HFFc6 (cell line): ENCODE measurements around the gene TDRD7. TPM values are rescaled to one million over a fixed set of nuclear protein-coding genes. Genes with fewer than 3 reads are reported as not detected.
A peak's percentile ranks its signal among the peaks of the same experiment; 100 is the strongest.

Source experiments
- DNase-seq: peaks from one replicate; pipeline ENCODE4 v3.0.0-alpha.2; 2018
- H3K27ac Mint-ChIP-seq: 2 replicates; pipeline ENCODE4 v1.8.0; 2020; ENCODE audit warnings: mild to moderate bottlenecking, mixed read lengths
- H3K27me3 Mint-ChIP-seq: 2 replicates; pipeline ENCODE4 v1.8.0; 2021; ENCODE audit warnings: mild to moderate bottlenecking, moderate library complexity, mixed read lengths; ENCODE audit not compliant: insufficient read depth
- H3K36me3 Mint-ChIP-seq: 2 replicates; pipeline ENCODE4 v1.8.0; 2021; ENCODE audit warnings: low read depth, mixed read lengths
- H3K4me1 Mint-ChIP-seq: 2 replicates; pipeline ENCODE4 v1.8.0; 2020; ENCODE audit warnings: low read depth, mixed read lengths
- H3K4me3 Mint-ChIP-seq: 2 replicates; pipeline ENCODE4 v1.8.0; 2020; ENCODE audit warnings: mild to moderate bottlenecking, moderate library complexity, mixed read lengths
- H3K9me3 Mint-ChIP-seq: 2 replicates; pipeline ENCODE4 v1.8.0; 2020; ENCODE audit warnings: mild to moderate bottlenecking, mixed read lengths
- CTCF ChIP-seq: fragments of 200-600 bp; sonication (generic); IDR thresholded peaks from 2 replicates; pipeline ENCODE4 v1.5.0; 2021; ENCODE audit warnings: antibody characterized with exemption, mild to moderate bottlenecking
- total RNA-seq, 6 experiments: library from RNA; stranded (reverse); fragmentation: NEBNext Ultra II Directional; extraction: Animal tissue kit (Norgen Biotek cat#: 25700); gene quantifications; 2 replicates in 1 of 6; 3 replicates in 5 of 6; pipeline ENCODE4 v1.2.3, GENCODE V29; 2021

Gene TDRD7
- total RNA-seq, 6 experiments from 2014 or later = 8.2 to 10.5 (median 9.0) TPM

- H3K4me1 Mint-ChIP-seq = peaks cover 64% of the 10 kb centered on the region
- H3K9me3 Mint-ChIP-seq = no peaks in the 10 kb centered on the region
- TF ChIP-seq CTCF = no peak
- DNase-seq = no peak
- H3K4me3 Mint-ChIP-seq = no peak overlapping the region
- peaks cover 31% of the 10 kb centered on the region for H3K27me3 Mint-ChIP-seq
- H3K36me3 Mint-ChIP-seq = no peaks in the 10 kb centered on the region
- H3K27ac Mint-ChIP-seq = no peak overlapping the region
Measured at GRCh38 chr9:97527626-97528528, 116.0 kb downstream of the TDRD7 start.

- H3K27me3 Mint-ChIP-seq = peaks cover 29% of the 10 kb centered on the region
- peaks cover 64% of the 10 kb centered on the region for H3K4me1 Mint-ChIP-seq
- no peak overlapping the region for H3K4me3 Mint-ChIP-seq
- H3K36me3 Mint-ChIP-seq = no peaks in the 10 kb centered on the region
- TF ChIP-seq CTCF = no peak
- no peak for DNase-seq
- peaks cover 2% of the 10 kb centered on the region; the same call in 1 of the 2 replicates for H3K9me3 Mint-ChIP-seq
- H3K27ac Mint-ChIP-seq = no peak overlapping the region
Measured at GRCh38 chr9:97528529-97529230, 116.8 kb downstream of the TDRD7 start.

GRCh38 chr9:97529363-97530076 is 117.6 kb downstream of the TDRD7 start:
- TF ChIP-seq CTCF = no peak
- peaks cover 59% of the 10 kb centered on the region for H3K4me1 Mint-ChIP-seq
- H3K4me3 Mint-ChIP-seq = peak overlapping the region; percentile 56; the same call in 1 of the 2 replicates
- H3K27ac Mint-ChIP-seq = peak overlapping the region; percentile 80; the same call in 1 of the 2 replicates
- 0 out of 2 replicates have a peak, but pooled peaks cover 4% of the 10 kb centered on the region for H3K36me3 Mint-ChIP-seq
- peaks cover 9% of the 10 kb centered on the region; the same call in 1 of the 2 replicates for H3K9me3 Mint-ChIP-seq
- H3K27me3 Mint-ChIP-seq = peaks cover 29% of the 10 kb centered on the region
- peak; percentile 49 for DNase-seq

- H3K36me3 Mint-ChIP-seq = 0 out of 2 replicates have a peak, but pooled peaks cover 9% of the 10 kb centered on the region
- DNase-seq = no peak
Measured at GRCh38 chr9:97531888-97532376, 120.0 kb downstream of the TDRD7 start.

More at GRCh38 chr9:97531888-97532376, 120.0 kb downstream of the TDRD7 start:
- H3K4me1 Mint-ChIP-seq = peaks cover 35% of the 10 kb centered on the region
- no peak for TF ChIP-seq CTCF
- no peak overlapping the region for H3K4me3 Mint-ChIP-seq
- H3K9me3 Mint-ChIP-seq = peaks cover 9% of the 10 kb centered on the region
- no peak overlapping the region; the same call in 1 of the 2 replicates for H3K27ac Mint-ChIP-seq
- H3K27me3 Mint-ChIP-seq = peaks cover 41% of the 10 kb centered on the region
